OCI-LY7 (cell line): Measurements from ENCODE around the gene ALG6. TPM values are rescaled to one million over a fixed set of nuclear protein-coding genes. Genes with fewer than 3 reads are reported as not detected.

Experiments used
- BruUV-seq: library from RNA; stranded (reverse); fragments of 400-500 nt; replicated peaks from 2 replicates; lab custom pipeline; 2021; lab: Mats Ljungman, UMichigan
- CTCF ChIA-PET: fragments of 300-600 bp; sonication (Branson Sonifier 250); formaldehyde crosslinking; loops from one replicate; lab custom pipeline; 2022; ENCODE audit warnings: antibody characterized with exemption; ENCODE audit not compliant: unreplicated experiment; lab: Charles Lee
- POLR2A ChIA-PET: fragments of 300-600 bp; sonication (Branson Sonifier 250); formaldehyde crosslinking; loops from one replicate; lab custom pipeline; 2022; ENCODE audit warnings: antibody characterized with exemption; lab: Charles Lee
- DNase-seq: peaks from one replicate; pipeline ENCODE4 v3.0.0-alpha.2; 2015; ENCODE audit warnings: low spot score
- H2AFZ ChIP-seq: fragments of 200-600 bp; sonication (generic), shearing (Covaris generic); 2 replicates; pipeline ENCODE4 v1.6.1; 2014; ENCODE audit warnings: mild to moderate bottlenecking, antibody characterized with exemption, low read length, moderate library complexity
- H3K27ac ChIP-seq: fragments of 200-600 bp; sonication (generic); 2 replicates; pipeline ENCODE4 v1.5.1; 2014; ENCODE audit warnings: mixed run types, low read depth, mild to moderate bottlenecking, moderate library complexity, low read length, inconsistent platforms; ENCODE audit not compliant: poor library complexity, severe bottlenecking
- H3K36me3 ChIP-seq: fragments of 200-600 bp; sonication (generic); 2 replicates; pipeline ENCODE4 v1.6.1; 2014; ENCODE audit warnings: mild to moderate bottlenecking, antibody characterized with exemption, low read length, moderate library complexity, mixed read lengths; ENCODE audit not compliant: insufficient read depth
- H3K4me1 ChIP-seq: fragments of 200-600 bp; sonication (generic); 2 replicates; pipeline ENCODE4 v1.5.1; 2014; ENCODE audit warnings: mild to moderate bottlenecking, low read length; ENCODE audit not compliant: insufficient read depth, poor library complexity, severe bottlenecking
- H3K4me2 ChIP-seq: fragments of 200-600 bp; sonication (generic); 2 replicates; pipeline ENCODE4 v1.6.1; 2014; ENCODE audit warnings: mild to moderate bottlenecking, low read length
- H3K4me3 ChIP-seq: fragments of 200-600 bp; sonication (generic); 2 replicates; pipeline ENCODE4 v1.5.1; 2014; ENCODE audit warnings: mild to moderate bottlenecking, low read depth, low read length; ENCODE audit not compliant: poor library complexity, severe bottlenecking
- H3K79me2 ChIP-seq: fragments of 200-600 bp; sonication (generic); 2 replicates; pipeline ENCODE4 v1.6.1; 2016; ENCODE audit warnings: low read depth, mild to moderate bottlenecking, low read length, moderate library complexity, mixed read lengths; ENCODE audit not compliant: insufficient read depth
- H3K9me2 ChIP-seq: fragments of 200-600 bp; sonication (generic); 2 replicates; pipeline ENCODE4 v1.6.1; 2016; ENCODE audit warnings: mild to moderate bottlenecking, low read length, mixed read lengths; ENCODE audit not compliant: insufficient read depth
- H3K9me3 ChIP-seq: fragments of 200-600 bp; sonication (generic); 2 replicates; pipeline ENCODE4 v1.6.1; 2014; ENCODE audit warnings: mild to moderate bottlenecking, mixed run types, low read length, mixed read lengths
- H4K20me1 ChIP-seq: fragments of 200-600 bp; sonication (generic); 2 replicates; pipeline ENCODE4 v1.6.1; 2014; ENCODE audit warnings: mild to moderate bottlenecking, antibody characterized with exemption, low read length, moderate library complexity, mixed read lengths; ENCODE audit not compliant: insufficient read depth
- CTCF ChIP-seq: fragments of 200-600 bp; sonication (generic); conservative IDR thresholded peaks from 2 replicates; pipeline ENCODE4 v1.5.1; 2014; ENCODE audit warnings: mild to moderate bottlenecking, antibody characterized with exemption, low read length, moderate library complexity, mixed read lengths
- EZH2phosphoT487 ChIP-seq: fragments of 200-600 bp; sonication (generic); IDR thresholded peaks from 2 replicates; pipeline ENCODE4 v1.6.1; 2018; ENCODE audit warnings: low read depth, borderline replicate concordance, mild to moderate bottlenecking, mixed run types, antibody characterized with exemption, low read length, moderate library complexity, mixed read lengths
- intact Hi-C: fragments of 100-400 bp; cut with micrococcal nuclease; formaldehyde crosslinking; loops from one replicate; pipeline ENCODE4 v1.10.0; 2022; ENCODE audit not compliant: unreplicated experiment
- total RNA-seq, 2 experiments: library from RNA; depleted of rRNA in 1 of 2; stranded (reverse); fragments of >200 nt in 1 of 2; shearing (Covaris generic) in 1 of 2; gene quantifications; 2 replicates each; pipeline ENCODE4 v1.2.3, GENCODE V29; 2014 to 2022

ALG6 gene
- total RNA-seq, 2 experiments from 2014 or later = 29.3 to 34.1 TPM

- H3K27ac ChIP-seq = no peak overlapping the region
- ChIA-PET POLR2A (interaction anchor here (0.6 to 4.6 kb wide), 5 partner anchors 7 to 206 kb away, joined by 3 to 21 read pairs (median 4); no protein-coding TSS in a partner anchor), CTCF (no interaction called here)
- H3K4me2 ChIP-seq = no peak overlapping the region
- H3K36me3 ChIP-seq = peaks cover 51% of the 10 kb centered on the region
- no peaks in the 10 kb centered on the region for H3K9me3 ChIP-seq
- BruUV-seq = no TSS peak
- no peak overlapping the region for H2AFZ ChIP-seq
- H3K4me1 ChIP-seq = no peaks in the 10 kb centered on the region
- no peak overlapping the region for H3K4me3 ChIP-seq
- H4K20me1 ChIP-seq = no peaks in the 10 kb centered on the region
- no peaks in the 10 kb centered on the region for H3K9me2 ChIP-seq
- no peaks in the 10 kb centered on the region for H3K79me2 ChIP-seq
- no peak for TF ChIP-seq CTCF
- intact Hi-C loops = no loop called here
- no peak for DNase-seq
These were observed 36.0 kb downstream of the ALG6 start for GRCh38 chr1:63403386-63403785.

- Histone ChIP-seq H4K20me1 (no peaks in the 10 kb centered on the region), H3K36me3 (peaks cover 46% of the 10 kb centered on the region), H3K4me3 (no peak overlapping the region), H3K4me2 (no peak overlapping the region), H3K4me1 (no peaks in the 10 kb centered on the region), H3K79me2 (no peaks in the 10 kb centered on the region), H3K9me3 (no peaks in the 10 kb centered on the region), H3K9me2 (no peaks in the 10 kb centered on the region), H3K27ac (no peak overlapping the region), H2AFZ (no peak overlapping the region)
- POLR2A ChIA-PET = interaction anchor here (0.6 to 3.1 kb wide), 7 partner anchors 8 to 1312 kb away, joined by 3 to 14 read pairs (median 3); no protein-coding TSS in a partner anchor
- intact Hi-C loops = no loop called here
- CTCF ChIA-PET = no interaction called here
- DNase-seq = no peak
- TF ChIP-seq CTCF (no peak), EZH2phosphoT487 (no peak)
- BruUV-seq = no TSS peak
These were observed 37.6 kb downstream of the ALG6 start for GRCh38 chr1:63405021-63405420.

- POLR2A ChIA-PET = interaction anchor here (0.6 to 3.1 kb wide), 8 partner anchors 10 to 248 kb away, joined by 3 to 14 read pairs (median 3); no protein-coding TSS in a partner anchor
- BruUV-seq = no TSS peak
- no peak overlapping the region for H3K4me3 ChIP-seq
- TF ChIP-seq EZH2phosphoT487 (no peak), CTCF (no peak)
- CTCF ChIA-PET = no interaction called here
- no peak for DNase-seq
- H3K9me3 ChIP-seq = no peaks in the 10 kb centered on the region
- no peaks in the 10 kb centered on the region for H3K4me1 ChIP-seq
- intact Hi-C loops = no loop called here
- no peaks in the 10 kb centered on the region for H4K20me1 ChIP-seq
- H2AFZ ChIP-seq = no peak overlapping the region
- no peak overlapping the region for H3K27ac ChIP-seq
- peaks cover 42% of the 10 kb centered on the region for H3K36me3 ChIP-seq
- no peak overlapping the region for H3K4me2 ChIP-seq
- H3K9me2 ChIP-seq = no peaks in the 10 kb centered on the region
- H3K79me2 ChIP-seq = no peaks in the 10 kb centered on the region
These were observed 38.6 kb downstream of the ALG6 start for GRCh38 chr1:63405987-63406386.
